IPS-18a (cell line): ENCODE measurements around the gene RAB6B.
A peak's percentile ranks its signal among the peaks of the same experiment; 100 is the strongest.

Experiments
- H3K27ac ChIP-seq: one replicate; pipeline ENCODE4 v1.5.1; 2013; ENCODE audit warnings: low read length
- H3K27me3 ChIP-seq: one replicate; pipeline ENCODE4 v1.6.1; 2013; ENCODE audit warnings: mild to moderate bottlenecking, low read length; ENCODE audit not compliant: control insufficient read depth, insufficient read depth
- H3K36me3 ChIP-seq: one replicate; pipeline ENCODE4 v1.6.1; 2013; ENCODE audit warnings: low read depth, low read length; ENCODE audit not compliant: control insufficient read depth
- H3K4me1 ChIP-seq: one replicate; pipeline ENCODE4 v1.6.1; 2013; ENCODE audit warnings: low read depth, low read length; ENCODE audit not compliant: control insufficient read depth
- H3K4me3 ChIP-seq: one replicate; pipeline ENCODE4 v1.5.1; 2013; ENCODE audit warnings: low read length
- H3K9ac ChIP-seq: one replicate; pipeline ENCODE4 v1.6.1; 2013; ENCODE audit warnings: mild to moderate bottlenecking, low read length, moderate library complexity
- H3K9me3 ChIP-seq: one replicate; pipeline ENCODE4 v1.6.1; 2013; ENCODE audit warnings: low read depth, low read length; ENCODE audit not compliant: control insufficient read depth

RAB6B gene

DNA sequence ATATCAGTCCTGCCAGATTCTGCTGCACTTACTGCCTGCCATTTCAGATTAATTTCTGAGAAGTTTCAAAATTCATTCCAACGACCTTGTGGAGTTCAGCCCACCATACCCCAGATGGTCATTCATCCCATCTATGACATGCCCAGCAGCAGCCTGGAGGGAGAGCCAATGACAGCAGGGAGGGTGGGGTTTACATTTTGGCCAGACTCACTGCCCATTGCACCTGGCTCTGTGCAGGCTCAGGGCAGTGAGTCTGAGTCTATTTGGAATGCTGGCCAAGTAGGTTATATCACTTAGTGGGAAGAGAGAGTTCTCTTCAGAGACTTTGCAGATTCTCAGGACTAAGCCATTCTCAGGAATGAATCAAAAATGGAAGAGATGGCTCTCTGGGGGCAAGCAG lies 68.5 kb downstream of the RAB6B start:
- H3K9me3 ChIP-seq, result no peaks in the 10 kb centered on the region
- H3K9ac ChIP-seq, result no peak overlapping the region
- H3K27me3 ChIP-seq, result no peaks in the 10 kb centered on the region
- H3K4me3 ChIP-seq, result no peak overlapping the region
- peaks cover 5% of the 10 kb centered on the region for H3K4me1 ChIP-seq
- H3K27ac ChIP-seq, result no peak overlapping the region
- H3K36me3 ChIP-seq, result peaks cover 9% of the 10 kb centered on the region

DNA sequence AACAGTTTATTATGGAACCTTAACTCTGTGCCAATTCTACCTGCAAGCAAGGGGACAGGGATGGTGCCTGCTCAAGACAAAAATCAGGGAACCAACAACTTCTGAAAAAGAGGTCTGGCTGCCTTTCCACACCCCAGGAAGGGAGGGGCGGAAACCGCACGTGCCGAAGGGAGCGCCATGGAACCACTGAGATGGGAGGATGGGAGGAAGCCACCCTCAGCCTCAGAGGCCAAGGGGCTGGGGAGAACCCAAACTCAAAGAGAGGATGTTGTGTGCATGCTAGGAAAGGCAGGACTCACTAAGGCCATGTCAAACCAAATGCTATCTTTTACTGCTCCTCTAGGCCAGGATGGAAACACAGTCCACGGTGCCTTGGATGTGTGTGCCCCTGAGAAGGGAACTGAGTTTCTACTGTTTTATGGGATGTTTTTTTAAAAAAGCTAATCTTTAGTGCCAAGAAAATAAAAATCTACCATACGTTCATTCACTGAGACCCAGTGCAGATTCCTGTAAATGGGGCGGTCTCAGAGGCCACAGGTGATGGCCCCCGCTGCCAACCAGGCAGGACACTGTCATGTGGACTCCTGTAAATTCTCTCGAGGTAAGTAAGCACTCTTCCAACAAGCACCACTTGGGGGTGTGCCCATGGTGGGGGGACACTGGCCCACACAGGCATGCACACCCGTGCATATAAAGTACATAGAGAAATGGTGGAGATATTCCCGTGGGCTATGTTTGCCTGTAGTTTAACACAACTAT lies 69.5 kb downstream of the RAB6B start:
- no peak overlapping the region for H3K4me3 ChIP-seq
- H3K4me1 ChIP-seq, result peaks cover 15% of the 10 kb centered on the region
- H3K9ac ChIP-seq, result no peak overlapping the region
- no peaks in the 10 kb centered on the region for H3K27me3 ChIP-seq
- no peaks in the 10 kb centered on the region for H3K9me3 ChIP-seq
- no peak overlapping the region for H3K27ac ChIP-seq
- H3K36me3 ChIP-seq, result peaks cover 14% of the 10 kb centered on the region

DNA sequence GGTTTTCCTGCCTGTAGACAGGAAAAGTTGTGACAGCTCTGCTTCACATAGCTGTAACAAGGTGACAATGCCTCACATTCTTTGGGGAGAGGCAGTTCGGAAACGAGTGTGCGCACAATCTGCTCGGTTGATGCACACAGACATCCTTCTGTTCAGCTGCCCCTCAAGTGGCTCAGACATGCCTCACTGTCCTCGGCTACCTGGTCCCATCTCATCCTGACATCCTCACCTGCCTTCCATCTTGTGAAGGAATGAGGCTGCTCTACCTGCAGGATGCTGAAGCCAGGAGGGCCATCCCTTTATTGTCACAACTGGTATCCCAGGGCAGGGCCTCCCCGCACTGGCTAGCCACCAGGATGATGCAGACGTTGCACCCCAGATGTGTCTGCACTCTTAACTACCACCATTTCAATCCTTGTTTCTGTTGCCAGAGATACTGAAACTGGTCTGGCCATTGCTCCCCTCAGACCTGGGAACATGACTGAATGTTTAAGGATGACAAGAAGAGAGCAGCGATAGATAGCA lies 70.7 kb downstream of the RAB6B start:
- Histone ChIP-seq H3K27ac (no peak overlapping the region), H3K9ac (no peak overlapping the region), H3K36me3 (peaks cover 25% of the 10 kb centered on the region), H3K4me1 (peaks cover 18% of the 10 kb centered on the region), H3K27me3 (no peaks in the 10 kb centered on the region), H3K4me3 (no peak overlapping the region), H3K9me3 (no peaks in the 10 kb centered on the region)

DNA sequence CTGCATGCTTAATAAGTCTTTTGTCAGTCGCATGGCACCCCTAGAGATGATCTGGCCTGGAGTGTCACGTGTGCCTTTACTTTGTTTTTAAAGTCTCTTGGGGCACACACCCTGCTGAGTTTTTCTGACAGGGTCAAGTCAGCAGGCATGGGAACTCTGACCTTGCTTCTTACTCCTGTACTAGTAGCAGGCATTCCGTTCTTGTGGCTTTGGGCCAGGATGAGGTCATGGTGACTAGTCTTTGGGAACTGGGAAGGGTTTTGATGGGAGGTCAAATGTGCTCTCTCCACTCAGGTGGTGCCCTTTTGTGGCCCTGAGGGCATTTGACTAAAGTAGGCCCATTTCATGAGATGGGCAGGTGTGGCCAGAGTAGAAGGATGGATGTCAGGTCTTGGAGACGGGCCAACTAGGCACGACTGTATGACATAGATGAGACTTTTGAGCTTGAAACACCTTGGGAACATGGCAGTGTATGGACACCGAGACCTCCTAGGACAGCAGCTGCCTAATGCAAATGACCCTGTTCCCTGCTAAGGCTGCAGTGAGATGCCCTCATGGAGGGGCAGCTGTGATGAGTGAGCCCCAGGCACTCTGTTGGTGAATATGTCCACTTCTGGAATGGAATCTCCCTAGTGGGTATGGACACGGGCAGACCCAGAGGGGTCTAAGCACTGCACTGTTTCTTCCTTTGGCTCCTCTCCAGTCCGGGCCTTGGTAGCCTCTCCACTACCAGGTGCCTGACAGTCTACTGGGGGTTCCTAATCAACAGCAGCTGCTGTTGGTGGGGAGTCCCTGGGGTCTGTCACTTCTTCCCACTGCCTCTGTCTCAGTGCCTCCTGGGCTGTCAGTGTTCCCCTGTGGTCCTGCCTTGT lies 73.7 kb downstream of the RAB6B start:
- Histone ChIP-seq H3K4me3 (no peak overlapping the region), H3K4me1 (peaks cover 18% of the 10 kb centered on the region), H3K27ac (no peak overlapping the region), H3K9me3 (no peaks in the 10 kb centered on the region), H3K36me3 (peaks cover 44% of the 10 kb centered on the region), H3K9ac (no peak overlapping the region), H3K27me3 (no peaks in the 10 kb centered on the region)

- Histone ChIP-seq H3K36me3 (peaks cover 53% of the 10 kb centered on the region), H3K27ac (no peak overlapping the region), H3K27me3 (no peaks in the 10 kb centered on the region), H3K4me1 (peaks cover 18% of the 10 kb centered on the region), H3K9ac (no peak overlapping the region), H3K4me3 (no peak overlapping the region), H3K9me3 (no peaks in the 10 kb centered on the region)
Measured at GRCh38 chr3:133820889-133821675, 74.6 kb downstream of the RAB6B start.

GRCh38 chr3:133820129-133820528 lies 75.6 kb downstream of the RAB6B start:
- no peak overlapping the region for H3K9ac ChIP-seq
- H3K27ac ChIP-seq, result no peak overlapping the region
- H3K36me3 ChIP-seq, result peaks cover 63% of the 10 kb centered on the region
- no peaks in the 10 kb centered on the region for H3K9me3 ChIP-seq
- H3K4me1 ChIP-seq, result peaks cover 18% of the 10 kb centered on the region
- H3K27me3 ChIP-seq, result no peaks in the 10 kb centered on the region
- no peak overlapping the region for H3K4me3 ChIP-seq

DNA sequence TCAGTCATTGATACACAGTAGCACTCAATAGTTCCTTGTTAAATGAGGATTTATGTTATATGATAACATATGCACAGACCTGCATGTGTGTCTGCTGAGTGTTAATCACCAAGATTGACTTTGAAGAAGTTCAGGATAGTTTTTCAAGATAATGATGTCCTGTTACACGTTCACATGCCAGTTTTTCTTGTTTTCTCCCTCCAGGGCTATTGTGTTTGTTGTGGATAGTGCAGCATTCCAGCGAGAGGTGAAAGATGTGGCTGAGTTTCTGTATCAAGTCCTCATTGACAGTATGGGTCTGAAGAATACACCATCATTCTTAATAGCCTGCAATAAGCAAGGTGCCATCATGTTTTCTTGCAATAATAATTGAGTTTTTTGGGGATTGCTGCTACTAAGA lies 80.3 kb downstream of the RAB6B start:
- no peaks in the 10 kb centered on the region for H3K4me1 ChIP-seq
- no peaks in the 10 kb centered on the region for H3K9me3 ChIP-seq
- no peak overlapping the region for H3K9ac ChIP-seq
- H3K27me3 ChIP-seq, result no peaks in the 10 kb centered on the region
- peaks cover 70% of the 10 kb centered on the region for H3K36me3 ChIP-seq
- H3K27ac ChIP-seq, result no peak overlapping the region
- H3K4me3 ChIP-seq, result no peak overlapping the region

- peaks cover 72% of the 10 kb centered on the region for H3K36me3 ChIP-seq
Measured at GRCh38 chr3:133812872-133813271, 82.8 kb downstream of the RAB6B start.

GRCh38 chr3:133805702-133806475 lies 89.8 kb downstream of the RAB6B start, which contains the start of gene SRPRB:
SRPRB (plus strand) TSS chr3:133805815; CDS start chr3:133805849, 34 bp downstream.
- Histone ChIP-seq H3K27ac (no peak within 1 kb of the TSS), H3K27me3 (no peaks in the 10 kb centered on the region), H3K4me3 (peak within 1 kb of the TSS; percentile 87), H3K36me3 (peaks cover 24% of the 10 kb centered on the region), H3K4me1 (peaks cover 8% of the 10 kb centered on the region), H3K9ac (peak within 1 kb of the TSS; percentile 75), H3K9me3 (no peaks in the 10 kb centered on the region)

More at GRCh38 chr3:133812872-133813271, 82.8 kb downstream of the RAB6B start:
- H3K4me3 ChIP-seq, result no peak overlapping the region
- H3K4me1 ChIP-seq, result no peaks in the 10 kb centered on the region
- H3K27ac ChIP-seq, result no peak overlapping the region
- H3K9me3 ChIP-seq, result no peaks in the 10 kb centered on the region
- no peaks in the 10 kb centered on the region for H3K27me3 ChIP-seq
- H3K9ac ChIP-seq, result no peak overlapping the region

GRCh38 chr3:133805384-133805701 lies 90.3 kb downstream of the RAB6B start:
- H3K36me3 ChIP-seq, result peaks cover 19% of the 10 kb centered on the region
- H3K27ac ChIP-seq, result no peak overlapping the region
- no peak overlapping the region for H3K9ac ChIP-seq
- H3K4me1 ChIP-seq, result peaks cover 8% of the 10 kb centered on the region
- H3K9me3 ChIP-seq, result no peaks in the 10 kb centered on the region
- H3K4me3 ChIP-seq, result peak overlapping the region; percentile 87
- H3K27me3 ChIP-seq, result no peaks in the 10 kb centered on the region
